Right lung (tissue), 10 donors: Measurements from ENCODE around the gene TOR1B. TPM values are rescaled to one million over a fixed set of nuclear protein-coding genes. Genes with fewer than 3 reads are reported as not detected.
"Not testable (repeated sequence)": the region's sequence is repeated elsewhere in the genome, so short reads cannot be mapped to it uniquely, and the experiment has no call there.

ENCODE experiments used
- DNase-seq, 2 donors: peaks; one replicate each; pipeline ENCODE4 v3.0.0-alpha.2; 2013
- long read RNA-seq, 8 donors: transcript quantifications; one replicate each; lab custom pipeline, GENCODE V29; 2026
- polyA plus RNA-seq, 5 donors: library from polyadenylated mRNA; unstranded; fragments of 120-200 nt; gene quantifications; one replicate each; pipeline versions ENCODE4 v1.2.1 to v1.2.3, GENCODE V29; 2013; ENCODE audit warnings: inconsistent platforms in 1 of 5, low replicate concordance in 1 of 5; ENCODE audit not compliant: insufficient read length in 5 of 5, insufficient read depth in 1 of 5

Gene TOR1B, protein sequence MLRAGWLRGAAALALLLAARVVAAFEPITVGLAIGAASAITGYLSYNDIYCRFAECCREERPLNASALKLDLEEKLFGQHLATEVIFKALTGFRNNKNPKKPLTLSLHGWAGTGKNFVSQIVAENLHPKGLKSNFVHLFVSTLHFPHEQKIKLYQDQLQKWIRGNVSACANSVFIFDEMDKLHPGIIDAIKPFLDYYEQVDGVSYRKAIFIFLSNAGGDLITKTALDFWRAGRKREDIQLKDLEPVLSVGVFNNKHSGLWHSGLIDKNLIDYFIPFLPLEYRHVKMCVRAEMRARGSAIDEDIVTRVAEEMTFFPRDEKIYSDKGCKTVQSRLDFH
- 10 to 100 TPM; 19.2 to 22.8 (median 20.5) TPM for polyA plus RNA-seq
- long read RNA-seq, donor 1, transcript TOR1B-201 (5 exons, 2,769 nt), result major isoform, 6 of 52 reads
- long read RNA-seq, donor 1, partial matches to known transcripts, result 42 of 52 reads
- long read RNA-seq, donor 1, other reads (novel, unspliced or antisense), result 0 of 52 reads
- long read RNA-seq, donor 2, partial matches to known transcripts, result 0 of 3 reads
- long read RNA-seq, donor 2, other reads (novel, unspliced or antisense), result 0 of 3 reads
- long read RNA-seq, donor 3, partial matches to known transcripts, result 0 of 1 reads
- long read RNA-seq, donor 3, other reads (novel, unspliced or antisense), result 0 of 1 reads
- long read RNA-seq, donor 4, partial matches to known transcripts, result 0 of 3 reads
- long read RNA-seq, donor 4, other reads (novel, unspliced or antisense), result 0 of 3 reads
- long read RNA-seq, donor 5, transcript TOR1B-203 (2 exons, 663 nt), result major isoform, 6 of 9 reads
- long read RNA-seq, donor 5, partial matches to known transcripts, result 0 of 9 reads
- long read RNA-seq, donor 5, other reads (novel, unspliced or antisense), result 0 of 9 reads
- long read RNA-seq, donor 6, transcript TOR1B-201 (5 exons, 2,769 nt), result major isoform, 7 of 56 reads
- long read RNA-seq, donor 6, partial matches to known transcripts, result 15 of 56 reads
- long read RNA-seq, donor 6, other reads (novel, unspliced or antisense), result 32 of 56 reads
- long read RNA-seq, donor 7, partial matches to known transcripts, result 12 of 15 reads
- long read RNA-seq, donor 7, other reads (novel, unspliced or antisense), result 0 of 15 reads
- long read RNA-seq, donor 8, result 0 reads

DNA sequence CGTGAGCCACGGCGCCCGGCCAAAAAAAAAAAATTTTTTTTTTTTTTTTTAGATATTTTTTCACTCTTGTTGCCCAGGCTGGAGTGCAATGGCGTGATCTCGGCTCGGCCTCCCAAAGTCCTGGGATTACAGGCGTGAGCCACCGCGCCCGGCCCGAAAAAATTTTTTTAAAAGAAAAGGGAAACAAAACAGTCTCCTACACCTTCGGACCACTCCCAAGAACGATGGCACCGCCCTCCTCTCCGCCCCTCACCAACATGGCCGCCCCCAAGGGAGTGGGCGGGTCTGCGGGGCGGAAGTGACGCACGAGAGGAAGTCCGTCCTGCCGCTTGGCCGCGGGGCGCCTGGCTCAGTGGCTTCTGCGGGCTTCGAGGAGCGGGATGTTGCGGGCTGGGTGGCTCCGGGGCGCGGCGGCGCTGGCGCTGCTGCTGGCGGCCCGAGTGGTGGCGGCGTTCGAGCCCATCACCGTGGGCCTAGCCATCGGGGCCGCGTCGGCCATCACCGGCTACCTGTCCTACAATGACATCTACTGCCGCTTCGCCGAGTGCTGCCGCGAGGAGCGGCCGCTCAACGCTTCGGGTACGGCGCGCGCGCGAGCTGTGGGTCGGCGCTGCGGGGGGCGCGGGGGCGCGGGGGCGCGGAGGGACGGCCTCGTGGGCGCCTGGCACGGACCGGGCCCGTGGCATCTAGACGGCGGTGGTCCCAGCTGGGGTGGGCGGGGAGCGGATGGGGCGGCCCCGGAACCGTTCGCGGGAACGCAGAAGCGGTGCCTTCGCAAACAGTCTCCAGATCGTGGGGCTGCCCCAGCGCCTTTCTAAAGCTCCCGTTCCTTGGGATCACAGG is at the start of gene TOR1B:
TOR1B (plus strand) TSS at position 352 of the 843 bp plus-strand sequence; CDS start at position 381, 29 bp downstream.
- DNase-seq, result peak; percentile 91 to 92

DNA sequence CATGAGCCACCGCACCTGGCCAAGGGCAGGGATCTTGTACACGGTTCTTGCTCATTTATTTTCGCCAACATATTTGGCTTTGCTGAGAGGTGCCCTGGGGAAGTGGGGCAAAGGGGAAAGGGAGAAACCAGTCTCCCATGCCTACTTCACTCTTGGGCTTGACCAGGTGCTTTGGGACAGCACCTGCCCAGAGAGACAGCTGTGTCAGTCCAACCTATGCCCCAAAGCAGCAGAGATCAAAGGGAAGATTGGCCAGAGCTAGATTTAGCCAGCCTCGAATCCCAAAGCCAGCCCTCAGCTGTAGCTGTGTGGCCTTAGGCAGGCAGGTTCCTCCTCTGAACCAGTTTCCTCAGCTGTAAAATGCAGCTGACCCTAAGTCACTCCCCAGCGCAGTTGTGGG is 47.8 kb upstream of the TOR1B start:
- no peak for DNase-seq

DNA sequence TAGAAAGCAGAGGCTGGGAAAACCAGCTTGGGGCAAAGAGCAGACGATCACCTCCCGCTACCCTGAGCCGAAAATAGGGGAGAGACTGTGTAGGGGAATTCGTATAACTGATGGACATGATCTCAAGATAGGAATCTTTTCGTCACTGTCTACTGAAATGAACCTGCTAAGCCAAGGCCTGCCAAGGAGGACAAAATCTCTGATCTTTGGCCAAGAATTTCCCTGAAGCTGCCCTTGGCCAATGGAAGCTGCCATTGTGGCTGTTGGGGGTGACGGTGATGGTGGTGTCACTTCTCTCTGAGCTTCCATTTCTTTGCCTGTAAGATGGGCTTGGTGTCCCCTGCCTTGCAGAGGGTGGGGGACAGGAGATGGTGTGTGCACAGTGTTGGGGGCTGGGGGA is 46.8 kb upstream of the TOR1B start:
- no peak for DNase-seq

DNA sequence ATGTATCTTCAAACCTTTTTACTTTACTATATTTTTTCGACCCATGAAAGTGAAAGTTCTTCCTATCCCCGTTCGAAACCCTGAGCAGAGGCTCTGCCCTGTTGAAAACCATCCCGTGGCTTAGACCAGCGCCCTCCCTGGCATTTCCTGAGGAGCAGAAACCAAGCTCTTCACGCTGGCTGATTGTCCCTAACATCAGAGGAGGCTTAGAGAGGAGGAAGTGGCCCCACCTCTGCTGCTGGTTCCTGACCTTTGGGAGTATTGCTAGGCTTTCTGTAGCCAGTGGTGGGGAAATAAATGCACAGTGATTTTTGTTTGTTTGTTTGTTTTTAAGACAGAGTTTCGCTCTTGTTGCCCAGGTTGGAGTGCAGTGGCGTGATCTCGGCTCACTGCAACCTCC is 45.9 kb upstream of the TOR1B start:
- DNase-seq, result no peak

DNA sequence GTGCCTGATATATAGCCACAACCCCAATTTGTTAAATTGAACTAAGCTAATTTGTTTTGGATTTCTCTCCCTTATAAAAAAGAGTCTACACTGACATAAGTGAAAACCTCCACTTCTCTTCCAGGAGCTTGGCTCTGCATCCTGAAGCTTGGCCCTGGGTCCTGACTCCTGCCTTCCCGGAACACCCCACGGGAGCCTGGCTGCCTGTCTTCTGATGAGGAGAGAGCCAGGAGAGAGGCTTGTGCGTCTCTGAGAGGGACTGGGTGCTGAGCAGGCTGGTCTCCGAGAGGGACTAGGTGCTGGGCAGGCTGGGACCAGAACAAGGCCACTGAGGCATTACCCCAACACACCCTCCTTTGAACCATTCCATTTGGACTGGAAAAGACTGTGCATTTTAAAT is 43.7 kb upstream of the TOR1B start:
- no peak for DNase-seq

DNA sequence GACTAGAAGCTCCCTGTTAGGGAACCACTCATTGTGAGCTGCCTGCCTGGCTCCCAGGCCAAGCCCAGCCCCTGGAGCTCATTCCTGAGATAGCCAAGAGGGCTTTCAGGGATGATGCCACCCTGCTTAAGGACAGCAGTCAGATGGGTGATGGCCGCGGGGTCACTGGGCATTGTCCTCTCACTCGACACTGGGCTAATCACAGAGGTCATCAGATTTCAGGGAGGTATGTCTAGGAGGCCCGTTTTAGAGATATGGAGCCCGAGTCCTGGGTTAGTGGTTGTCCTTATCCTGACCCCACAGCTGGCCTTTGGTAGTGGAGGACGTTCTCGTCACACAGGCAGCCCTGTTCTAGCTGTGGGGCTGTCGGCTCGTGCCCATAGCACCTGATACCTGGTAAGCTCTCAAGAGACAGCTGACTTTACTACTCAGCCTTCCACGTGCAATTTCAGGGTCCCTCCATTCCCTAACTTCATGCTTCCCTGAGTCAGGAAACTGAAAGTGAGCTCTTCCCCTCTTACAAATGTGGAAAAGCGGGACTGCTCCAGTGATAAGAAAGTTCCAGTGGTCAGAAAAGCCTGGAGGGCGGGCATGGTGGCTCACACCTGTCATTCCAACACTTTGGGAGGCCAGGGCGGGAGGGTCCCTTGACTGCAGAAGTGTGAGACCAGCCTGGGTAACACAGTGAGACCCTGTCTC is 43.0 kb upstream of the TOR1B start:
- DNase-seq, result no peak

DNA sequence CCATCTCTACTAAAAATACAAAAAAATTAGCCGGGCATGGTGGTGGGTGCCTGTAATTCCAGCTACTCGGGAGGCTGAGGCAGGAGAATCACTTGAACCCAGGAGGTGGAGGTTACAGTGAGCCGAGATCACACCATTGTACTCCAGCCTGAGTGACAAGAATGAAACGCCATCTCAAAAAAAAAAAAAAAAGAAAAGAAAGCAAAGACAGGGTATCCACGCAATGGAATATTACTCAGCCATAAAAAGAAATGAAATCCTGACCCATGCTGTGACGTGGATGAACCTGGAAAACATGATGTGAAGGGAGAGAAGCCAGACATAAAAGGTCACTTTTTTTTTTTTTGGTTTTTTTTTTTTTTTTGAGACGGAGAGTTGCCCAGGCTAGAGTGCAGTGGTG is 42.2 kb upstream of the TOR1B start:
- not testable (repeated sequence) for DNase-seq

DNA sequence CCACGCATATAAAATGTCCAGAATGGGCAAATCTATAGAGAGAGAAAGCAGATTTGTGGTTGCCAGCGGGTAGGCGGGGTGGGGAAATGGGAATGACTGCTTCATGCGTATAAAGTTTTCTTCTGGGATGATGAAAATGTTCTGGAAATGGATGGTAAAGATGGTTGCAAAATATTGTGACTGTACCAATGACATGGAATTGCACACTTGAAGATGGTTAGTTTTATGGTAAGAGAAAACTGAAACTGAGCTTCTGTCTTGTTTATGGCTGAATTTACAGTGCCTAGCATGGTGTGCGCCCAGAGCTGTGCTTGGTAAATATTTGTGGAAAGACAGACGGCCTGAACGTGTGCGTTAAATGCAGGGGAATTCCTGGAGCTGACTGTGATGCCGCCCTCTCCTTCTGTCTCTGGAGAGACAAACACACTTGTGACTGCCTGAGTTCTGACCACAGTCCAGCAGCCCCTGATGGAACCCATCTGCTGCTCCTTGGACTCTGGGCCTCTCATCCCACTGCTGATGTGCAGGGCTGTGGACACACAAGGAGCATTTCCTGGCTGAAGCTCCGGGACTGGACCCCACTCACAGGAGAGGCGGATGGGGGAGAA is 41.6 kb upstream of the TOR1B start:
- DNase-seq, result peak; percentile 86 to 91

DNA sequence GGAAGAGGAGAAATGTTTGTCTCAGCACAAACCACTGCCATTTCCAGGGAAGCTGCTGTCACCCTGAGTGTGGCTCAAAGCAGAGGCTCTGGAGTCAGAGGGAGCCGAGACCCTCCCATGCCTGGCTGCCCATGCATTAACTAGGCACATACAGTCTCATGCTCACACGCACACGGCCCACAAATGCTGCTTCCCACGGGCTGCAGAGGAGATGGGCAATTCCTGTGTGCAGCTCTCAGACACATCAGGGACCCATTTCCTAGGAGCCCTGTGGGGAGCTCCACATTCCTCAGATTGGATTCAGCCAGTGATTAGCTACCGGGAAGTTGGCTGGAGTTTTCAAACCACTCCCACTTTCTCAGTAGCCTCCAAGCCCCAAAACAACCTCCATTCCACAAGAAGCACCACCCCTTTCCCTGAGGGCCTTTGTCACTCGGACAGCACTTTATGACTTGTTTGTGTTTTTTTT is 41.0 kb upstream of the TOR1B start:
- peak; percentile 55 to 66 for DNase-seq

DNA sequence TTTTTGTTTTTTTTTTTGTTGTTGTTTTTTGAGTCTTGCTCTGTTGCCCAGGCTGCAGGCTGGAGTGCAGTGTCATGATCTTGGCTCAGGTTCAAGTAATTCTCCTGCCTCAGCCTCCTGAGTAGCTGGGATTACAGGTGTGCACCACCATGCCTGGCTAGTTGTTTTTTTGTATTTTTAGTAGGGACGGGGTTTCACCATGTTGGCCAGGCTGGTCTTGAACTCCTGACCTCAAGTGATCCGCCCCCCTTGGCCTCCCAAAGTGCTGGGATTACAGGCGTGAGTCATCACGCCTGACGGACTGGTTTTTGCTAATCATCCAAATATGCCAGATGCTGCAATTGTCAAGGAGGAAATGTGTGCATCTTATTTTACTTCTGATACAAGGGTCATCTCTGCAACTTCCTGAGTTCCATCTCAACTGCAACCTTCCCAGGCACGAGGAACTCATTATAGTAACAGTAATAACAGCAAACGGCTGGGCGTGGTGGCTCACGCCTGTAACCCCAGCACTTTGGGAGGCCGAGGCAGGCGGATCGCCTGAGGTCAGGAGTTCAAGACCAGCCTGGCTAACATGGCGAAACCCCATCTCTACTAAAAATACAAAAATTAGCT is 40.5 kb upstream of the TOR1B start:
- DNase-seq, result not testable (repeated sequence)

DNA sequence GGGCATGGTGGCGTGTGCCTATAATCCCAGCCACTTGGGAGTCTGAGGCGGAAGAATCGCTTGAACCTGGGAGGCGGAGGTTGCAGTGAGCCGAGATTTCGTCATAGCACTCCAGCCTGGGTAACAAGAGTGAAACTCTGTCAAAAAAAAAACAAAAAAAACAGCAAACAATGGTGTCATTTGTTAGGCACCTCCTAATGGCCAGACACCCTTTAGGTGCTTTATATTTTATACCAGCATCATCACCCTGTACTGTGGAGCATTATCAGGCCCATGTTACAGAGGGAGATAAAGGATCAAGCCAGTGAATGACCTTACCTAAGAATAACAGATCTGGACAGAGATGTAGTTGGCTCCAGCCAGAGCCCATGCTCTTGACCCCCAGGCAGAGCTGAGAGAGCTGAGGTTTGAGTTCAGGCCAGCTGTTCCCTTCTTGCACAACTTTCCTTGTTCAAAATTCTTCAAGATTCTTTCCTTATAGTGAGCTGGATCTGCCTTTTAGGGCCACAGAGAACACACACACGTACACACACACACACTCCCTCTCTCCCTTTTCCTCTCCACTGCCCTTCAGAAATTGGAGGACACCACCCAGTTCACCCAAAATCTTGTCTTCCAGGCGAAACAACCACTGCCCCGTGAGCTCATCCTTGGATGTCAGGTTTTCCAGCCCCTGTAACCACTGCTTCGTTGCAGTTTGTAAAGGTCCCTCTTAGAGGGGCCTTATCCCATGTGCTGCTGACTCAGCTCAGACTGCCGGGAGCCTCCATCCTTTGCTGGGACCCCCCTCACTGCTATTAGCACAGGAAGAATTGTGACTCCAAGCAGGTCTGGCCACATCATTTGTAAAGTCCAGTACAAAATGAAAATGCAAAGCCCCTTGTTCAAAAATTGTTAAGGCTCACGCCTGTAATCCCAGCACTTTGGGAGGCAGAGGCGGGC is 39.7 kb upstream of the TOR1B start:
- DNase-seq, result peak; percentile 66 to 75

DNA sequence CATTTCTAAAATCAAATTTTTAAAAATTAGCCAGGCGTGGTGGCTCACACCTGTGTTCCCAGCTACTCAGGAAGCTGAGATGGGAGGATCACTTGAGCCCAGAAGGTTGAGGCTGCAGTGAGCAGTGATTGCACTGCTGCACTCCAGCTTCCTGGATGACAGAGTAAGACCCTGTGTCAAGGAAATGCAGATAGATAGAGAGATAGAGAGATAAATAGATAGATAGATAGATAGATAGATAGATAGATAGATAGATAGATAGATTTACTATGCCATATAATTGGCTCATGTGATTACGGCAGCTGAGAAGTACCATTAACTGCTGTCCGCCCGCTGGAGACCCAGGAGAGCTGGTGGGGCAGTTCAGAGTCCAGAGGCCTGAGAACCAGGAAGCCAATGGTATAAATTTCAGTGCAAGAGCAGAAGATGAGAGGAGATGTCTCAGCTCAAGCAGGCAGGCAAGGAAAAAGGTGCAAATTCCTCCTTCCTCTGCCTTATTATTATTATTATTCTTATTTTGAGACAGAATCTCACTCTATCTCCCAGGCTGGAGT is 37.1 kb upstream of the TOR1B start:
- no peak for DNase-seq

DNA sequence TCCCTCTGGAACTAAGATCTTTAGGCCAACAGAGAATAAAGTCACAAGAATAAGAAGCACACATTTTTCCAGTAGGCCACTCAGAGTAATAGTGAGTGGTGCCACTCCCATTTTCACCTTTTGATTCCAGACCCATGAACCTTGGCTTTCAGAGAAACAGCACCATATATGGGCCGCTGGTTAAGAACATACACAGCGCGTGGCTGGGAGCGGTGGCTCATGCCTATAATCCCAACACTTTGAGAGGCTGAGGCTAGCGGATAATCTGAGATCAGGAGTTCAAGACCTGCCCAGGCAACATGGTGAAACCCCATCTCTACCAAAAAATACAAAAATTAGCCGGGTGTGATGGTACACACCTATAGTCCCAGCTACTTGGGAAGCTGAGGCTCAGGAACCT is 34.5 kb upstream of the TOR1B start:
- DNase-seq, result no peak

DNA sequence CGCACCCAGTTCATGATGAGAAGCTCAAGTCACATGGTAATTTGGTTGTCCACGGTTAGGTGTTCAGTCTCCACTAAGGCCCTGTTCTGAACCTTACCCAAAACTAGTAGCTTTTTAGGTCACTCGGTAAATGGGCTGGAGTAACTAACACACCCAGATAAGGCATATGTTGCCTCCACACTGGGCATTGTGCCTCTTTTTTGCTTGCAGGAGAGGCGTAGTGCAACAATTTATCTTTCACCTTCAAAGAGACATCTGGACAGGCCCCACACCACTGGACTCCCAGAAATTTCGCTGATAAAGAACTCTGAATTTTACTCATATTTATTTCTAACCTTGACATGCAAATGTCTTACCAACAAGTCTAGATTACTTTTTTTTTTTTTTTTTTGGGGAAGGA is 33.3 kb upstream of the TOR1B start:
- no peak for DNase-seq

DNA sequence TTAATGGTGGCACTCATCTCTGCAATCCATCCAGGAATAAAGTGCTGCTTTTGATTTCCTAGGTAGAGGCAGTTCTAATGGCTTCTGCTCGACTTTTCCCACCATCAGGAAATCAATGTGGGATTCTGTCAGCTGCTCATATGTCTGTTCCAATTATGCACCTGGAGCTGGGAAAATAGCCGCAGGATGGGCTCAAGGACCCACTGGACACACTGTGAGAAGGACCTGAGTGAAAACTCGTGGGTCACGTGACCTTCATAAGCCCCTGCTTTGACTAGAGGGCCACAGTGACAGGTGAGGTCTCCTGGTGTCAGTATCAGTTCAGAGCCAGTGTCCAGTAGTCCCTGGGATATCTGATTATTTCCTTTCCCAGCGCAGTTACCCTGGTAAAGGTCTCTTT is 32.2 kb upstream of the TOR1B start:
- no peak for DNase-seq

DNA sequence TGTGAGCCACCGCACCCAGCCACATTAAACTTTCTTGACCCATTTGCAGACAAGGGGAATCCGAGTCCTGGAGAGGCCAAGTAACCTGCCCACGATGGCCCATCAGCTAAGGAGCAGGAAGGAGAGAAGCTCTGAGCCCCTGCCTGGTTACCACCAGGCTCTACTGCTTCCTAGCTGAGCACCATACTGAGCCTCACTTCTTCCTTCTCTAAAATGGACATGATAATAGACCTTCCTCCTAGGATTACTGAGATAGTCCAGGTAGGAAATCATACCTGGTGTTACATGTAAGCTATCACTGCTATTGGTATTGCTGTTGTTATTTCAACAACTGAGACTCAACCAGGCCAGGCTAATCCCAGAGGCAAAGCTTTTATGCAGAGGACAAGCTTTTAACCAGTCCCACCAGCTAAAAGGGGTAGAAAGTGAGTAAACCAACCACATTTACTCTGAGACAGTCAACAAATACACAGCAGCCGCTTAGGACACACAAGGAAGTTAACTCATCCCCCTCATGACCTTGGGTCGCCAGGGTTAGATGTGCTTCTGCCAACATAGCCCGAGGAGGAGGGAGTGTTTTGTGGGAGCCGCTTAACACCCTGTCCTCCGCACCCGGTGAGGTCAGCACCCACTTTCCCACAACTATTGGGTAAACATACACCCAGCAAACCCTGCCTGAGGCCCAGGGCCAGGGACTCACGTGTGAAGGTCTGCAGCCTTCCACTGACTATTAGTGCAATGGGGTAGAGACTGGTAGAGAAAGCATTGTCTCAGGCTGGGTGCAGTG is 29.5 kb upstream of the TOR1B start:
- no peak for DNase-seq

DNA sequence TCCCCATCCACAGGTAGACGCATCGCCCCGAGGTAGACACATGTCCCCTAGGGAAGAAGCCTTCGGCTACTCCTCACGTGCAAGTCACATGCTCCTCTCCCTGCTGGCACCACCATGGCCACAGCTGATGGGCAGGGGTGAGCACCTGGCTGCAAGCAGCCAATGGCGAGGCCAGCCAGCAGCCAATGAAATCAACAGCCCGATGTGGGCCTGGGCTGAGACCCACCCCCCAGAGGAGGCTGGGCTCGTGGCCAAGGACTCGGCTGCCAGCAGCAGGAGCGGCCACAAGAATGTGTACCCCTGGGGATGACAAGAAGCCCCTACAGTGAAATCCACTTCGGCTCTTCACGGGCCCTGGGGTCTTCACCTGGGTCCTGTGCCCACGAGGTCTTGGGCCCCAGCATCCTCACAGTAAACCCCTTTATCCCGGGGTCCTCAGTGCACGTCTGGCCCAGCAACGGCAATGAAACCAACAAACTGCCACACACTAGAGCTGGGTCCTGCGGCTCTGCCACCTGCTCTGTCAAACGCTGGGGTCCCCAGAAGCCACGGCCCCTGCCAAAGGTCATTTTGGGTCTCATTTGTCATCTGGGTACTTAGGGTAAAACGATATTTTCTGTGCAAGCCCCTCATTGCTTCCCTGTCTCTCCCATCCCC is 28.1 kb upstream of the TOR1B start:
- DNase-seq, result no peak
